ENCODE data around the gene BCL2L13. TPM values are rescaled to one million over a fixed set of nuclear protein-coding genes. Genes with fewer than 3 reads are reported as not detected.

Gene BCL2L13
- total RNA-seq, 2 experiments from 2014 or later, result 36.1 to 38.3 TPM

DNA sequence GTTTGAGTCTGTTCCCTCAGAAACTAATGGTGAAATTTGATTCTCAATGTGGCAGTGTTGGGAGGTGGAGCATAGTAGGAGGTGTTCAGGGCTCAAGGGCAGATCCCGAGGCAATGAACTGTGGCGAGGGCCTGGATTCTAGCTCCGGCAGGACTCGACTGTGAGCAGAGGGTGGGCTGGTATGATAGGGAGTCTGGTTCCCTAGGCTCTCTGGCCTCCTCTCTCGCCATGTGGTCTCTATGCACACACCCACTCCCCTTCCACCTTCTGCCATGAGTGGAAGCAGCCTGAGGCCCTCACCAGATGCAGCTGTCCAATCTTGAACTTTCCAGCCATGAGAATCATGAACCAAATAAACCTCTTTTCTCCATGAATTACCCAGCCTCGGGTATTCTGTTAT, 42.3 kb upstream of the BCL2L13 start:
- CTCF ChIA-PET, result no interaction called here
- TF ChIP-seq CTCF (IDR thresholded peaks at IDR 0.05), result no peak
- Mint-ChIP-seq H3K27ac (no peak overlapping the region), H3K4me3 (no peak overlapping the region), H3K36me3 (ENCODE audit: low read depth) (peaks cover 48% of the 10 kb centered on the region), H3K4me1 (ENCODE audit: low read depth) (no peaks in the 10 kb centered on the region), H3K27me3 (no peaks in the 10 kb centered on the region), H3K9me3 (no peaks in the 10 kb centered on the region)
- intact Hi-C loops (cut with micrococcal nuclease), result no loop called here
- ATAC-seq (no peak), DNase-seq (no peak)
- POLR2A ChIA-PET, result no interaction called here

DNA sequence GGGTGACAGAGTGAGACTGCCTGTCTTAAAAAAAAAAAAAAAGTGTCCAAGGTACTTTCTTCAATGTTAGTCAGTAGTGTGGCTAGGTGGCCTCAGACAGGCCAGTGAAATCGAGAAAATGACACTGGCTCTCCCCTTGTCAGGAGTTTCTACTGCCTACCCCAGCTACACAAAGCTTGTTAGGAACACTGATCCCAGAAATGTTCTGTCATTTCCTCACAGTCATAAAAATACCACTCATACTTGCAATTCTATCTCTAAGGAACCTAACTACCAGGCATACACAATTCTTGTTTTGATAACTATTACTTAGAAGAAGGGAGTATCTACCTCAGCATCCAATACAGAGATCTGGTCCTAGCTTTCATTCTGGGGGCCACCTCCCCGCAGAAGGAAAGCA, 41.3 kb upstream of the BCL2L13 start:
- no peak for DNase-seq
- Mint-ChIP-seq H3K4me1 (ENCODE audit: low read depth) (no peaks in the 10 kb centered on the region), H3K27ac (no peak overlapping the region), H3K9me3 (no peaks in the 10 kb centered on the region), H3K36me3 (ENCODE audit: low read depth) (peaks cover 42% of the 10 kb centered on the region), H3K4me3 (no peak overlapping the region), H3K27me3 (no peaks in the 10 kb centered on the region)
- no peak for ATAC-seq
- ChIA-PET POLR2A (interaction anchor here (0.7 kb wide), 1 partner anchor 95 kb away, joined by 3 read pairs; no protein-coding TSS in a partner anchor), CTCF (interaction anchor here (0.7 to 1.0 kb wide), 2 partner anchors 9 to 70 kb away, joined by 3 to 4 read pairs; no protein-coding TSS in a partner anchor)
- no peak for TF ChIP-seq CTCF (IDR thresholded peaks at IDR 0.05)
- intact Hi-C loops (cut with micrococcal nuclease), result no loop called here

- H3K27ac Mint-ChIP-seq, result peak overlapping the region; percentile 10
- H3K9me3 Mint-ChIP-seq, result no peaks in the 10 kb centered on the region
- no peaks in the 10 kb centered on the region for H3K4me1 Mint-ChIP-seq (ENCODE audit: low read depth)
- ChIA-PET CTCF (no interaction called here), POLR2A (no interaction called here)
- intact Hi-C loops (cut with micrococcal nuclease), result no loop called here
- ATAC-seq (no peak), DNase-seq (no peak)
- H3K27me3 Mint-ChIP-seq, result no peaks in the 10 kb centered on the region
- TF ChIP-seq CTCF (IDR thresholded peaks at IDR 0.05), result no peak
- peaks cover 35% of the 10 kb centered on the region for H3K36me3 Mint-ChIP-seq (ENCODE audit: low read depth)
- H3K4me3 Mint-ChIP-seq, result no peak overlapping the region
These were observed 40.2 kb upstream of the BCL2L13 start for GRCh38 chr22:17598318-17598717.

DNA sequence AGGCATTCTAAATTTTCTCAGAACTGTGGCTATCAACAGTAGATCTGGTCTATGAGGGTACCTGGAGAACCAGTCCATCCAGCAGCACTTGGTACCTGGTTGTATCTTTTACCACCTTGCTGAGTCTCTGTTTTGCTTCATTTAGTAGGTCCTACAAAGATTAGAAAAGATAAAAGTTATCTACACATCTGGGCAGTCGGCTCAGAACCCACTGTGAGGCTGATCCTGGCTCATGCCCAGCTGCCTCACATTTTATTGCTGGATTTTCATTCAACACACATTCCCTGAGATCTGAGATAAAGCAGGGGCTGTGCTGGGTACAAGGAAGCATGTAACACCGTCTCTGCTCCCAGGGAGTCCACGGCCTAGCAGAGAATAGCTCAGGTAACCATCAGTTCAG, 37.5 kb upstream of the BCL2L13 start:
- DNase-seq, result no peak
- no peak for TF ChIP-seq CTCF (IDR thresholded peaks at IDR 0.05)
- Mint-ChIP-seq H3K4me3 (no peak overlapping the region), H3K9me3 (no peaks in the 10 kb centered on the region), H3K27me3 (no peaks in the 10 kb centered on the region), H3K36me3 (ENCODE audit: low read depth) (peaks cover 24% of the 10 kb centered on the region), H3K27ac (peak overlapping the region; percentile 17), H3K4me1 (ENCODE audit: low read depth) (peaks cover 2% of the 10 kb centered on the region)
- POLR2A ChIA-PET, result no interaction called here
- CTCF ChIA-PET, result interaction anchor here (0.9 kb wide), 1 partner anchor 229 kb away, joined by 3 read pairs; no protein-coding TSS in a partner anchor
- no peak for ATAC-seq
- intact Hi-C loops (cut with micrococcal nuclease), result no loop called here

DNA sequence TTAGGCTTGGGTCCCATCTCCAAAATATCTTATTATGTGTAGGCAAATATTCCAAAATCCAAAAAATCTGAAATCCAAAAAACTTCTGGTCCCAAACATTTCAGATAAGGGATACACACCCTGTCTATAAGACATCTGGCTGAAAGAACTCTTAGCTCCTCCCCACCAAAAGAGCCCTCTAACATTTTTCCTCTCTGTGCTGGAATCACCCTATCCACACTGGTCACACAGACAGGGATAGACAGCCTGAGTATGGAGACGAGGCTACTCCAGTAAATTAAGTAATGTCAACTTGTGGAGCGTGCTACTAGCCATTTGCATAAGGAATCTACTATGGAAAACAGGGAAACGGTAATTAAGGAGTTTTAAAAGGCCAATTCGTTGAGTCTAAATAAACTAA, 34.9 kb upstream of the BCL2L13 start:
- Mint-ChIP-seq H3K4me1 (ENCODE audit: low read depth) (peaks cover 2% of the 10 kb centered on the region), H3K4me3 (no peak overlapping the region), H3K27ac (peak overlapping the region; percentile 50), H3K36me3 (ENCODE audit: low read depth) (peaks cover 8% of the 10 kb centered on the region), H3K9me3 (no peaks in the 10 kb centered on the region), H3K27me3 (no peaks in the 10 kb centered on the region)
- no peak for DNase-seq
- intact Hi-C loops (cut with micrococcal nuclease), result no loop called here
- TF ChIP-seq CTCF (IDR thresholded peaks at IDR 0.05), result no peak
- ChIA-PET POLR2A (no interaction called here), CTCF (no interaction called here)
- no peak for ATAC-seq
